ENCODE measurements around the gene DNAJC27.

- TF ChIP-seq RNF2 (IDR thresholded peaks at IDR 0.05; ENCODE audit: borderline replicate concordance, low read depth): no peak
- no peak for TF ChIP-seq POLR2A (IDR thresholded peaks at IDR 0.05; ENCODE audit: low read length)
- TF ChIP-seq HMGXB4 (CRISPR knock-in tag; IDR thresholded peaks at IDR 0.05; ENCODE audit: borderline replicate concordance): no peak
- TF ChIP-seq CTCF (IDR thresholded peaks at IDR 0.05): no peak
- TF ChIP-seq USF2 (IDR thresholded peaks at IDR 0.05): no peak
- TF ChIP-seq MAX (IDR thresholded peaks at IDR 0.05): no peak
- TF ChIP-seq EP300 (IDR thresholded peaks at IDR 0.05): no peak
- no peak for TF ChIP-seq ELK1 (IDR thresholded peaks at IDR 0.05; ENCODE audit: low read depth, low read length)
- no peak for TF ChIP-seq EHMT2 (IDR thresholded peaks at IDR 0.05; ENCODE audit: low read depth)
- TF ChIP-seq ZNF302 (CRISPR knock-in tag; IDR thresholded peaks at IDR 0.05): no peak
Measured at GRCh38 chr2:24928036-24928435, 43.7 kb downstream of the DNAJC27 start.

Data from A549 (cell line).